Measurements from ENCODE around the gene TEC.
"Not testable (repeated sequence)": the region's sequence is repeated elsewhere in the genome, so short reads cannot be mapped to it uniquely, and the experiment has no call there.

Gene TEC

DNA sequence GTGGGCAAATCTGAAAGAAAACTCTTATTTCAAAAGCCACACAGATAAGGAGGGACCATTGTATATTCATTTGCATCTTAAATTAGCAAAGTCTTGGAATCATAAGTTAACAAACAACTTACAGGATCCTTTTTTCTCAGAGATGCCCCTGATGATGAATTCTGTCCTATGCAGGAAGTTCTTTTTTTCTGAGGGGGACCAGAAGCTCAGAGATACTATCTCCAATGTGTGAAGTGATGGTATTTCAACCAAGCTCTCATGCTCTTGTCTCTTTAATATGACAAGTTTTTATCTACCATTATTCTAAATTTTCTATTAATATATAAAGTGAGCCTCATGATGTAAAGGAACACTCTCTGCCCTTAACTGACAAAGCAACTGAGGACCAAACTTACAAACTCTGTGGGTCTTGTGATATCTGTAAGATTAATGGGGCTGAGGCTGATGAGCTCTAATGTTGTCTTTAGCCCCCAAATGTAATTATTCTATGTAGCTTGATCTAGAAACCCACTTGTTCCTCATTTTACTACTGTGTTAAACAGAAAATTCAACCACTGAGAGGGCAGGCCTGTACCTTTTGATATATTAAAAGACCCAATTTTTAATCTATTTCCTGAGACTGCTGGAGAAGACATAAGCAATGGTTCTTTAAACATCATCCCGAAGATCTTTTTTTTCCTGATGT is 27.0 kb downstream of the TEC start:
- DNase-seq (ENCODE audit: low read depth) = no peak

DNA sequence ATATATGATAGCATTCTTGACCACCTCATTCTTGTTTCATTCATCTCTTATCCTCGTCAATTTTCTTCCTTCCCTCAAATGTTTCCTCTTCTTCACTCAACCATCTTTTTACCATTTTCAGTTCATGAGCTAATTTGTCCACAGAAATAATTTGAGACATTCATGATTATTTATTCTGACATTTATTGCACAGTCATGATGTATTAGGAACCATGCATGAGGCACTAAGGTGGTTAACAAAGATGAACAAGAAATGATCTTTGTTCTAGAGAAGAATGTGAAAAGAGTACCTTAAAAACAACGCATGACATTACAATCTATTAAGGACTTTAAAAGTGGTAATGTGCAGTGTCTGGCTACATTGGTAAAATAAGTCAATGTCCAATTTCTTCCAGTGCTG is 27.9 kb downstream of the TEC start:
- no peak for DNase-seq (ENCODE audit: low read depth)

DNA sequence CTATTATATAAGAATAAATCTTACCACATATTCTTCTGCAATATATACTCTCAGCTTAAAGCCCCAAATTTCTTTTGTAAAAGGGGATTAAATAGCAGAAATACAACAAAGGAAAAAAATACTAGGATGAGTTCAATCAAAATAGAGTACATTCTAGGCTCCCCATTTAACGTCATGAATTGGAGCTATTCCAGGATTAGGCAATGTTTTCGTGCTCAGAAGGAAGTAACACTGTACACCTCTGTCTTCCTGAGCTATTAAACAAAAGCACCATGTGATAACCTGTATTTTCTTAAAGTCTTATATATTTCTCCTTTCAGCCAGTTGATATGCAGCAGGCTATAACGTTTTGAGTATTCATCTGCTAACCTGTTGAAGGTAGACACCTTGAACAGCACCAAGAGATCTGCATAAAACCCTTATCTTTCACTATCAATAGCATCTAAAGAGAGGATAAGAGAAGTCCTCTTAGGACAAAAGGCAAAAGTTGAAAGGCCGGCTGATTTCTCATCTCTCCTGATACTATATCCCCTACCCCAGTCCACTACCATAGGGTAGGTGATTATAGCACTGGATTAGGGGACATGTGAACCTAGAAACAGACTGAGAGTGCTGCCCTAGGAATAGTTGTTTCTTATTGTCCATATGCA is 31.5 kb downstream of the TEC start:
- DNase-seq (ENCODE audit: low read depth) = no peak

GRCh38 chr4:48235050-48235449 is 34.6 kb downstream of the TEC start:
- no peak for DNase-seq (ENCODE audit: low read depth)

GRCh38 chr4:48234575-48234974 is 35.1 kb downstream of the TEC start:
- DNase-seq (ENCODE audit: low read depth) = no peak

DNA sequence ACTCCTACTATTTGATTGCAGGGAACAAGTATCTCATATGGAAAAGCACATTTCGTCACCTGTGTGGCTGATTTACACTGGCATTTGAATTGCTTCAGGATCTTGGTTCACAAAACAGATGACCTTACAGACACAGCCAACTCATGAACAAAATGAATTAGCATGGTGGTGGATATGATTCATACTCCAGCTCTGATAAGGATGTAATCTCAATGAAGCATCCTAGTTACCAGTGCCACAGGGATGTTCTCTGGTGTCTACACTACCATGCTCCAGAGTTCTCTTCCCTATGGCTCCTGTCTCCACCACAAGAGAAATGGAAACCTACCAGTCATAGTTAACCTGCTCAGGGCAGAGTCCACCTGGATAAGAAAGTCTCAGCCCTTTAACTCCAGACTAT is 40.7 kb downstream of the TEC start:
- DNase-seq (ENCODE audit: low read depth) = no peak

- no peak for DNase-seq (ENCODE audit: low read depth)
Measured at GRCh38 chr4:48227662-48228061, 42.0 kb downstream of the TEC start.

- no peak for DNase-seq (ENCODE audit: low read depth)
Measured at GRCh38 chr4:48226199-48226598, 43.4 kb downstream of the TEC start.

DNA sequence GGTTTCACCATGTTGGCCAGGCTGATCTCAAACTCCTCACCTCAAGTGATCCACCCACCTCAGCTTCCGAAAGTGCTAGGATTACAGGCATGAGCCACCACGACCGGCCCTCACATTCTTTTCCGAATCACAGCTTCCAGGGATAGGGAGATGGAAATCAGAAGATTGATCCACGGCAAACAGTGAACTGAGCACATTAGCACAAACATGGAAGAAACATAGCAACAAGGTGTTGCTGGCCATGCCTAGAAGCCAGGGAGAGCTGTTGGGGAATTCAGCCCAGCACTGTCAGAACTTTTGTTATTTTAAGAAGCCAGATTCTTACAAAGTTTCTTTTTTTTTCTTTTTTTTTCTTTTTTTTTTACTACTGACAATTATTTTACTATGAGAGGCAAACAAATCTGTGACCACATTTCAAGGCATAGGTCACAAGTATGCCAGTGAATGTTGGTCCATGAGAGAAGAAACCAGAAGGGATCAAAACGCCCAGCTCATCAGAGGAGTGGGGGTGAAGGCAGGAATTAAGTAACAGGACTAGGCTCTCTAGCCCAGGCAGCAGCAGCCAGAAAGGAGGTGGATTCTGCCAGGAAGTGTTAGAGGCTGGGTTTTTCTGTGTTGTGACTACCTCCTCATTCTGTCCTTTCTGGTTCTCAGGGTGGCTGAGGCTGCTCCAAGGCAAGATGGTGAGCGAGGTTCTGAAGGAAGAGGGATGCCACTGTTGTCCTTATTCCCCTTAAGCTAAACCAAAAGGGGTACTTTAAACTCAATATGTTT is 44.1 kb downstream of the TEC start:
- no peak for DNase-seq (ENCODE audit: low read depth)

GRCh38 chr4:48224606-48225005 is 45.0 kb downstream of the TEC start:
- DNase-seq (ENCODE audit: low read depth) = no peak

- DNase-seq (ENCODE audit: low read depth) = no peak
Measured at GRCh38 chr4:48223633-48224295, 45.9 kb downstream of the TEC start.

- DNase-seq (ENCODE audit: low read depth) = no peak
Measured at GRCh38 chr4:48222491-48222890, 47.1 kb downstream of the TEC start.

- DNase-seq (ENCODE audit: low read depth) = not testable (repeated sequence)
Measured at GRCh38 chr4:48219430-48219829, 50.2 kb downstream of the TEC start.

- no peak for DNase-seq (ENCODE audit: low read depth)
Measured at GRCh38 chr4:48216563-48216962, 53.1 kb downstream of the TEC start.

GRCh38 chr4:48215977-48216376 is 53.7 kb downstream of the TEC start:
- no peak for DNase-seq (ENCODE audit: low read depth)

- no peak for DNase-seq (ENCODE audit: low read depth)
Measured at GRCh38 chr4:48212165-48212564, 57.5 kb downstream of the TEC start.

- no peak for DNase-seq (ENCODE audit: low read depth)
Measured at GRCh38 chr4:48210966-48211328, 58.7 kb downstream of the TEC start.

DNA sequence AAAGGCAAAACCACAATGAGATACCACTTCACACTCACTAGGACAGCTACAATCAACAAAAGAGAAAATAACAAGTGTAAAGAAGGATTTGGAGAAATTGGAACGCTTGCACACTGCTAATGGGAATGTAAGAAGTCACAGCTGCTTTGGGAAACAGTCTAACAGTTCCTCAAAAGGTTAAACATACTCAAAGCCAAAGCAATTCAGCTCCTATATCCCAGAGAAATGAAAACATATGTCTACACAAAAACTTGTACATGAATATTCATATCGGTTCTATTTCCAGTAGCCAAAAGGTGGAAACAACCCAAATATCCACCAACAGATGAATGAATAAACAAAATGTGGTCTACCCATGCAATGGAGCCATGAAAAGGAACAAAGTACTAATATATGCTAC is 64.0 kb downstream of the TEC start:
- DNase-seq (ENCODE audit: low read depth) = no peak

GRCh38 chr4:48205107-48205506 is 64.5 kb downstream of the TEC start:
- DNase-seq (ENCODE audit: low read depth) = no peak

DNA sequence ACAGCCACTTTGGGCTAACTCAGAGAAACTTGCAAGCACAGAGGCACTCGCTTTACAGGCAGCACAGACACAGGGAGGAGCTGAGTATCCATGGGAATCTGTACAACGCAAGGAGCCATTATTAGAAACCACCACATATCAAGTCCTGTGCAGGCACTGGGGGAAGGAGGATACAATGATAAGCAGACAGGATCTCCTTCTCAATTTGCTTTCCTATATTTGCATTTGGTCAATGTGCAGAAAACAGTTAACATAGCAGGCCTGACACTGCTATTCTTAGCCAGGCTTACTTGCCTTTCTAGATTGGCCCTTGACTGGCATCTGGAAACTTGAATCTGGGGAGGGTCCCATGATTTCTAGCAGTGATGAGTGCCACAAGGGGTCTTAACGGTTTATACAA is 65.8 kb downstream of the TEC start:
- DNase-seq (ENCODE audit: low read depth) = no peak

DNA sequence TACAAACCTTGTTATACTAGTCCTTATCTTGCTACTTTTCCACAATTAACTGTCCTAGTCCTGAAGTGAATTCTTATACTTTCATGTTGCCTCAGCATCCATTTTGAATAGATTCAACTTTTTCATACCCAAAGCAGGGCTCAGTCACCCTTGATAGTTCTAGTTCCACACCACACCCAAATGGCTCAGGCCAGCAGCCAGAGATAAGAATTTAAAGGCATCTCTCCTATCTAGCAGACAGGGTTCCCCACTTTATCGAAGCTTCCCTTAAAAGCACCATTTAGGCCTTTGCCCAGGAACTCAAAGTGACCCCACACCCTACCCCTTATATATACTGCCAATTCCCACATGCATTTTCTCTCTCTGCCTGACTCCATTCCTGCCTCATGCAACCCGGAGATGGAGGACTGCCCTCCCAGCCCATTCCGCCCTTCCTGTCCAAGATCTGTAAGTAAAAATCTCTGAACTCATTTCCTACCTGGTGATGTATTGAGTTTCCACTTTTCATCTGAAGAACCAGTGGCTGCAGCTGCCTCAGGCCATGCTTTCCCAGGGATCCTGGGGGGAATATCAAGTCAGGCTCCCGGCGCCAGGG is 71.9 kb downstream of the TEC start:
- no peak for DNase-seq (ENCODE audit: low read depth)

DNA sequence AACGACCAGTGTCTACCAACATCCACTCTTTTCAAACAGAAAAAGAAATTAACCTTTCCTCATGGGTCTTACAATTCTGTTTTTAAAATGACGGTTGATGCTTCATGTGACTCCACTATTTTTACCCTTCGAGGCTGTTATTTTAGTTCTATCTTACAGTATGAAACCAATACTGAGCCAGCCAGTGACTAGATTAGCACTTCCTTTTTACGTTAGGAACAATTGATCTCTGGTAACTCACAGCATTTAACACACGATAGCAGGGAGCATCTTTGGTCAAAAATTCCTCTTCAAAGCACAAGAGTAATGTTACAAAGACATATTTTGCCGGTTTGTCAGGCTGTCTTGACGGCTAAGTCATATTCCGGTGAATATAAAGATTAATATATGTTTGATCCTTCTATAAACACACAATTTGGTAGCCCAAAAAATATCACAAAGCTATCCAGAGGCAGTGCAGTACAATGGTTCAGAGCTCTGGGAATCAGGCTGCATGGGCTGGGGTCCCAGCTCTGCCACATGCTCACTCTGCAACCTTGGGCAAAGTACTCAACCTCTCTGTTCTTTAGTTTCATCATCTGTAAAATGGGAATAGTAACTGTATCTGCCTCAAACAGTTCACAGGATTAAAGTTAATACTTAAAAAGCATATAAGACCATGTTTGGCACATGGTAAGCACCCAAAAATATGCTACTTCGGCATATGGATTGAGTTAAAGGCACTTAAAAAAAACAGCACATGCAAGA is 72.7 kb downstream of the TEC start:
- DNase-seq (ENCODE audit: low read depth) = no peak
